KMS-11 (cell line): ENCODE results near the gene FRMD4A.
"Not testable (repeated sequence)": the region's sequence is repeated elsewhere in the genome, so short reads cannot be mapped to it uniquely, and the experiment has no call there.

Experiments
- H2AFZ ChIP-seq: fragments of 200-600 bp; sonication (generic); 2 replicates; pipeline ENCODE4 v1.6.1; 2016; ENCODE audit warnings: antibody characterized with exemption, mixed run types, low read depth
- H3K27ac ChIP-seq: fragments of 200-600 bp; sonication (generic); 2 replicates; pipeline ENCODE4 v1.6.1; 2016; ENCODE audit warnings: mild to moderate bottlenecking, mixed run types
- H3K27me3 ChIP-seq: fragments of 200-600 bp; sonication (generic); 2 replicates; pipeline ENCODE4 v1.6.1; 2017; ENCODE audit warnings: mild to moderate bottlenecking, low read depth, mixed run types, moderate library complexity; ENCODE audit not compliant: insufficient read depth
- H3K36me3 ChIP-seq: fragments of 200-600 bp; sonication (generic); 2 replicates; pipeline ENCODE4 v1.6.1; 2017; ENCODE audit warnings: mild to moderate bottlenecking, mixed run types; ENCODE audit not compliant: insufficient read depth
- H3K4me1 ChIP-seq: fragments of 200-600 bp; sonication (generic); 2 replicates; pipeline ENCODE4 v1.6.1; 2016; ENCODE audit warnings: mild to moderate bottlenecking, low read depth, mixed run types; ENCODE audit not compliant: poor library complexity, severe bottlenecking
- H3K4me2 ChIP-seq: fragments of 200-600 bp; sonication (generic); 2 replicates; pipeline ENCODE4 v1.7.0; 2016; ENCODE audit warnings: mild to moderate bottlenecking, mixed run types
- H3K4me3 ChIP-seq: fragments of 200-600 bp; sonication (generic); IDR thresholded peaks from 2 replicates; pipeline ENCODE4 v1.6.1; 2017; ENCODE audit warnings: low read depth, low read length, mixed read lengths; ENCODE audit not compliant: insufficient read depth
- H3K79me2 ChIP-seq: fragments of 200-600 bp; sonication (generic); 2 replicates; pipeline ENCODE4 v1.6.1; 2016; ENCODE audit warnings: low read depth, mixed run types; ENCODE audit not compliant: insufficient read depth
- H3K9ac ChIP-seq: fragments of 200-600 bp; sonication (generic); 2 replicates; pipeline ENCODE4 v1.6.1; 2016; ENCODE audit warnings: mild to moderate bottlenecking, mixed run types
- H4K20me1 ChIP-seq: fragments of 200-600 bp; sonication (generic); 2 replicates; pipeline ENCODE4 v1.6.1; 2016; ENCODE audit warnings: mild to moderate bottlenecking, mixed run types; ENCODE audit not compliant: insufficient read depth
- TF ChIP-seq, protein P1 (sequence below): fragments of 200-600 bp; sonication (generic); conservative IDR thresholded peaks from 2 replicates; pipeline ENCODE4 v1.6.1; 2017; ENCODE audit warnings: low read depth, mild to moderate bottlenecking, antibody characterized with exemption, low read length, moderate library complexity, mixed read lengths

Gene FRMD4A

GRCh38 chr10:14068601-14069250 is 262.0 kb downstream of the FRMD4A start:
- Histone ChIP-seq H3K4me2 (no peak overlapping the region), H2AFZ (no peak overlapping the region), H4K20me1 (no peaks in the 10 kb centered on the region), H3K9ac (no peak overlapping the region), H3K4me1 (no peaks in the 10 kb centered on the region), H3K79me2 (no peaks in the 10 kb centered on the region), H3K27me3 (no peaks in the 10 kb centered on the region), H3K36me3 (no peaks in the 10 kb centered on the region), H3K27ac (no peak overlapping the region), H3K4me3 (no peak overlapping the region)
- TF ChIP-seq, protein P1, sequence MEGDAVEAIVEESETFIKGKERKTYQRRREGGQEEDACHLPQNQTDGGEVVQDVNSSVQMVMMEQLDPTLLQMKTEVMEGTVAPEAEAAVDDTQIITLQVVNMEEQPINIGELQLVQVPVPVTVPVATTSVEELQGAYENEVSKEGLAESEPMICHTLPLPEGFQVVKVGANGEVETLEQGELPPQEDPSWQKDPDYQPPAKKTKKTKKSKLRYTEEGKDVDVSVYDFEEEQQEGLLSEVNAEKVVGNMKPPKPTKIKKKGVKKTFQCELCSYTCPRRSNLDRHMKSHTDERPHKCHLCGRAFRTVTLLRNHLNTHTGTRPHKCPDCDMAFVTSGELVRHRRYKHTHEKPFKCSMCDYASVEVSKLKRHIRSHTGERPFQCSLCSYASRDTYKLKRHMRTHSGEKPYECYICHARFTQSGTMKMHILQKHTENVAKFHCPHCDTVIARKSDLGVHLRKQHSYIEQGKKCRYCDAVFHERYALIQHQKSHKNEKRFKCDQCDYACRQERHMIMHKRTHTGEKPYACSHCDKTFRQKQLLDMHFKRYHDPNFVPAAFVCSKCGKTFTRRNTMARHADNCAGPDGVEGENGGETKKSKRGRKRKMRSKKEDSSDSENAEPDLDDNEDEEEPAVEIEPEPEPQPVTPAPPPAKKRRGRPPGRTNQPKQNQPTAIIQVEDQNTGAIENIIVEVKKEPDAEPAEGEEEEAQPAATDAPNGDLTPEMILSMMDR: no peak

DNA sequence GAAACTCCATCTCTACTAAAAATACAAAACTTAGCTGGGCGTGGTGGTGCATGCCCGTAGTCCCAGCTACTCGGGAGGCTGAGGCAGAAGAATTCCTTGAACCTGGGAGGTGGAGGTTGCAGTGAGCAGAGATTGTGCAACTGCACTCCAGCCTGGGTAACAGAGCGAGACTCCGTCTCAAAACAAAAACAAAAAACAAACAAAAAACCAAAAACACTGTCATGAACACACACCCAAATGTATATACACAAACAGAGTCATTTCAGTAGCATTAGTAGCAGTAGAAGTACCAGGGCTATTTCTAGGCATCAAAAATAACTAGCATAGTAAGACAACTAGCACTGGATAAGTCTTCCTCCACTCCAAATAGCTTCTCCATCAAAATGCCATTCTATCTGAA is 263.1 kb downstream of the FRMD4A start:
- not testable (repeated sequence) for H3K27ac ChIP-seq, H3K4me2 ChIP-seq

GRCh38 chr10:14066106-14066505 is 264.6 kb downstream of the FRMD4A start:
- no peak overlapping the region for H3K4me2 ChIP-seq
- H3K4me3 ChIP-seq: no peak overlapping the region
- H3K79me2 ChIP-seq: no peaks in the 10 kb centered on the region
- no peak overlapping the region for H3K9ac ChIP-seq
- H3K36me3 ChIP-seq: no peaks in the 10 kb centered on the region
- no peak overlapping the region for H2AFZ ChIP-seq
- no peaks in the 10 kb centered on the region for H3K4me1 ChIP-seq
- H3K27me3 ChIP-seq: no peaks in the 10 kb centered on the region
- TF ChIP-seq, protein P1: no peak
- H3K27ac ChIP-seq: no peak overlapping the region
- no peaks in the 10 kb centered on the region for H4K20me1 ChIP-seq

More for the DNA sequence above, 263.1 kb downstream of the FRMD4A start:
- not testable (repeated sequence) for H2AFZ ChIP-seq, H3K27me3 ChIP-seq, H4K20me1 ChIP-seq, H3K79me2 ChIP-seq, H3K4me3 ChIP-seq, H3K9ac ChIP-seq, H3K36me3 ChIP-seq, H3K4me1 ChIP-seq

- Histone ChIP-seq H3K9ac (no peak overlapping the region), H3K4me3 (no peak overlapping the region), H3K36me3 (no peaks in the 10 kb centered on the region), H3K79me2 (no peaks in the 10 kb centered on the region), H4K20me1 (no peaks in the 10 kb centered on the region), H3K27ac (no peak overlapping the region), H3K4me2 (no peak overlapping the region), H3K27me3 (no peaks in the 10 kb centered on the region), H3K4me1 (no peaks in the 10 kb centered on the region), H2AFZ (no peak overlapping the region)
- TF ChIP-seq, protein P1: no peak
Measured at GRCh38 chr10:14063531-14064285, 267.0 kb downstream of the FRMD4A start.
